Activated T-cell treated with anti-CD3 and anti-CD28 coated beads for 48 hours (primary cell): ENCODE measurements around the gene SERGEF.

ENCODE experiments used
- DNase-seq: peaks from one replicate; pipeline ENCODE4 v3.0.0-alpha.2; 2020; ENCODE audit warnings: low read depth

Gene SERGEF

GRCh38 chr11:17861036-17861755, 151.7 kb downstream of the SERGEF start:
- no peak for DNase-seq

GRCh38 chr11:17859552-17859951, 153.3 kb downstream of the SERGEF start:
- DNase-seq: no peak

- DNase-seq: no peak
These were observed 157.1 kb downstream of the SERGEF start for GRCh38 chr11:17855531-17856290.

GRCh38 chr11:17853280-17853679, 159.6 kb downstream of the SERGEF start:
- DNase-seq: no peak

GRCh38 chr11:17852246-17852645, 160.6 kb downstream of the SERGEF start:
- DNase-seq: no peak

- DNase-seq: no peak
These were observed 161.2 kb downstream of the SERGEF start for GRCh38 chr11:17851697-17852096.

- DNase-seq: no peak
These were observed 162.5 kb downstream of the SERGEF start for GRCh38 chr11:17850336-17850735.

GRCh38 chr11:17848715-17849114, 164.1 kb downstream of the SERGEF start:
- DNase-seq: no peak

- no peak for DNase-seq
These were observed 165.9 kb downstream of the SERGEF start for GRCh38 chr11:17846852-17847453.

- DNase-seq: no peak
These were observed 167.4 kb downstream of the SERGEF start for GRCh38 chr11:17845431-17845881.

- DNase-seq: no peak
These were observed 172.7 kb downstream of the SERGEF start for GRCh38 chr11:17840101-17840548.

- no peak for DNase-seq
These were observed 173.4 kb downstream of the SERGEF start for GRCh38 chr11:17839450-17839849.

GRCh38 chr11:17838102-17838501, 174.7 kb downstream of the SERGEF start:
- no peak for DNase-seq

- DNase-seq: no peak
These were observed 181.0 kb downstream of the SERGEF start for GRCh38 chr11:17831883-17832282.

- no peak for DNase-seq
These were observed 181.6 kb downstream of the SERGEF start for GRCh38 chr11:17831228-17831627.

GRCh38 chr11:17828311-17828751, 184.5 kb downstream of the SERGEF start:
- no peak for DNase-seq

GRCh38 chr11:17827006-17827405, 185.8 kb downstream of the SERGEF start:
- DNase-seq: no peak

- DNase-seq: no peak
These were observed 190.5 kb downstream of the SERGEF start for GRCh38 chr11:17822401-17822781.

- no peak for DNase-seq
These were observed 191.0 kb downstream of the SERGEF start for GRCh38 chr11:17821648-17822400.

GRCh38 chr11:17816232-17816931, 196.5 kb downstream of the SERGEF start:
- DNase-seq: no peak

GRCh38 chr11:17814546-17814945, 198.3 kb downstream of the SERGEF start:
- DNase-seq: no peak
